A549 (cell line): ENCODE data around the gene ZNF441. TPM values are rescaled to one million over a fixed set of nuclear protein-coding genes. Genes with fewer than 3 reads are reported as not detected.

Experiments used
- ATAC-seq, 2 experiments: fragments of 200-7000 bp in 1 of 2; fragments of >200 bp in 1 of 2; cut with Nextera tagmentation in 1 of 2; cut with Tn5 transposase in 1 of 2; 3 replicates each; pipeline versions ENCODE4 v1.8.0 to v1.9.1; 2018 to 2020; ENCODE audit warnings: mild to moderate bottlenecking in 1 of 2, moderate library complexity in 1 of 2
- CTCF ChIA-PET: fragments of 300-600 bp; sonication (Branson Sonifier 250); formaldehyde crosslinking; extraction: SDS; loops from one replicate; lab custom pipeline; 2021; ENCODE audit warnings: antibody characterized with exemption, inconsistent platforms; lab: Yijun Ruan, JAX
- POLR2A ChIA-PET: fragments of 350-600 bp; formaldehyde crosslinking; extraction: SDS; loops from one replicate; lab custom pipeline; 2021; ENCODE audit warnings: antibody characterized with exemption, inconsistent platforms; lab: Yijun Ruan, JAX
- DNase-seq, 2 experiments: peaks; one replicate each; pipeline versions ENCODE4 v3.0.0 to v3.0.0-alpha.2; 2011 to 2016; ENCODE audit warnings: low read depth in 1 of 2, low spot score in 1 of 2
- FAIRE-seq: peaks from 2 replicates; lab custom pipeline; 2011; peaks lifted over from hg19 to GRCh38; lab: Jason Lieb, UNC
- H3K27ac ChIP-seq, 2 experiments: fragments of >200 bp; sonication (Bioruptor Twin); formaldehyde crosslinking; 3 replicates each; pipeline ENCODE4 v1.5.1; 2016 to 2017
- H3K4me1 ChIP-seq: fragments of >200 bp; sonication (Bioruptor Twin); formaldehyde crosslinking; 3 replicates; pipeline ENCODE4 v1.6.1; 2016
- H3K4me2 ChIP-seq: fragments of >200 bp; sonication (Bioruptor Twin); formaldehyde crosslinking; 3 replicates; pipeline ENCODE4 v1.6.1; 2016
- H3K4me3 ChIP-seq: fragments of >200 bp; sonication (Bioruptor Twin); formaldehyde crosslinking; 3 replicates; pipeline ENCODE4 v1.5.1; 2016
- H3K9me3 ChIP-seq: fragments of >200 bp; sonication (Bioruptor Twin); formaldehyde crosslinking; 3 replicates; pipeline ENCODE4 v1.6.1; 2016
- BHLHE40 ChIP-seq: IDR thresholded peaks from 2 replicates; pipeline ENCODE4 v1.6.1; 2012; ENCODE audit warnings: low read depth, low read length, inconsistent platforms
- CBX2 ChIP-seq: fragments of 200-600 bp; sonication (generic); IDR thresholded peaks from 2 replicates; pipeline ENCODE4 v1.6.1; 2016; ENCODE audit warnings: low read depth, mild to moderate bottlenecking, borderline replicate concordance
- CEBPB ChIP-seq, 2 experiments: fragments of >200 bp in 1 of 2; sonication (Bioruptor Twin) in 1 of 2; formaldehyde crosslinking in 1 of 2; IDR thresholded peaks; 2 replicates each; pipeline ENCODE4 v1.6.1; 2012 to 2016
- HDAC2 ChIP-seq: fragments of 200-600 bp; sonication (generic); IDR thresholded peaks from 2 replicates; pipeline ENCODE4 v1.6.1; 2016
- HOXA7 ChIP-seq: fragments of 250-450 bp; sonication (Bioruptor Pico); IDR thresholded peaks from 2 replicates; pipeline ENCODE4 v1.5.0; 2020; ENCODE audit warnings: mild to moderate bottlenecking, moderate library complexity
- HOXB5 ChIP-seq: fragments of 250-450 bp; sonication (Bioruptor Pico); IDR thresholded peaks from 2 replicates; pipeline ENCODE4 v1.5.0; 2020; ENCODE audit warnings: mild to moderate bottlenecking, moderate library complexity
- JUN ChIP-seq, 2 experiments: fragments of >200 bp; sonication (Bioruptor Twin); formaldehyde crosslinking; IDR thresholded peaks; 2 replicates in 1 of 2; 3 replicates in 1 of 2; pipeline ENCODE4 v1.6.1; 2016 to 2017
- MAFK ChIP-seq: fragments of 450-650 bp; IDR thresholded peaks from 2 replicates; pipeline ENCODE4 v1.6.1; 2014; ENCODE audit not compliant: partially characterized antibody
- MAZ ChIP-seq: fragments of 150-350 bp; IDR thresholded peaks from 2 replicates; pipeline ENCODE4 v1.6.1; 2014; ENCODE audit warnings: antibody characterized with exemption, low read depth, low read length, borderline replicate concordance
- MYC ChIP-seq: IDR thresholded peaks from 2 replicates; pipeline ENCODE4 v1.6.1; 2012; ENCODE audit warnings: mild to moderate bottlenecking, inconsistent platforms, low read length, improper control_type of control experiment, borderline replicate concordance
- NPAS2 ChIP-seq: fragments of 250-450 bp; sonication (Bioruptor Pico); IDR thresholded peaks from 2 replicates; pipeline ENCODE4 v1.8.0; 2022; ENCODE audit warnings: mild to moderate bottlenecking, moderate library complexity, borderline replicate concordance
- NR3C1 ChIP-seq: fragments of >200 bp; sonication (Bioruptor Twin); formaldehyde crosslinking; IDR thresholded peaks from 3 replicates; pipeline ENCODE4 v1.6.1; 2017
- POLR2A ChIP-seq: IDR thresholded peaks from 2 replicates; pipeline ENCODE4 v1.6.1; 2012; ENCODE audit warnings: mild to moderate bottlenecking, low read length
- POLR2AphosphoS2 ChIP-seq: conservative IDR thresholded peaks from 2 replicates; pipeline ENCODE4 v1.6.1; 2012; ENCODE audit warnings: low read length, improper control_type of control experiment, inconsistent platforms
- RAD21 ChIP-seq, 2 experiments: fragments of >200 bp in 1 of 2; sonication (Bioruptor Twin) in 1 of 2; formaldehyde crosslinking in 1 of 2; IDR thresholded peaks in 1 of 2; conservative IDR thresholded peaks in 1 of 2; 2 replicates in 1 of 2; 3 replicates in 1 of 2; pipeline ENCODE4 v1.6.1; 2012 to 2018; ENCODE audit warnings: inconsistent platforms in 1 of 2
- RARB ChIP-seq: fragments of 250-450 bp; sonication (Bioruptor Pico); IDR thresholded peaks from 2 replicates; pipeline ENCODE4 v1.8.0; 2021; ENCODE audit warnings: mild to moderate bottlenecking, moderate library complexity
- RFX5 ChIP-seq: fragments of 450-650 bp; IDR thresholded peaks from 2 replicates; pipeline ENCODE4 v1.7.1; 2014; ENCODE audit warnings: antibody characterized with exemption, mild to moderate bottlenecking, moderate library complexity
- SREBF2 ChIP-seq: fragments of 450-650 bp; IDR thresholded peaks from 2 replicates; pipeline ENCODE4 v1.6.1; 2014; ENCODE audit warnings: mild to moderate bottlenecking, moderate library complexity
- TFCP2L1 ChIP-seq: fragments of 250-450 bp; sonication (Bioruptor Pico); IDR thresholded peaks from 2 replicates; pipeline ENCODE4 v1.5.0; 2021; ENCODE audit warnings: mild to moderate bottlenecking
- TP53 ChIP-seq: fragments of 250-450 bp; sonication (Bioruptor Pico); IDR thresholded peaks from 2 replicates; pipeline ENCODE4 v1.5.0; 2021; ENCODE audit warnings: mild to moderate bottlenecking, moderate library complexity
- ZC3H11A ChIP-seq: fragments of 450-650 bp; IDR thresholded peaks from 2 replicates; pipeline ENCODE4 v1.6.1; 2014; ENCODE audit warnings: antibody characterized with exemption, mild to moderate bottlenecking
- ZFP36 ChIP-seq: fragments of 450-650 bp; IDR thresholded peaks from 2 replicates; pipeline ENCODE4 v1.6.1; 2014; ENCODE audit warnings: borderline replicate concordance; ENCODE audit not compliant: partially characterized antibody
- ZSCAN20 ChIP-seq: fragments of 250-450 bp; sonication (Bioruptor Pico); IDR thresholded peaks from 2 replicates; pipeline ENCODE4 v1.8.0; 2022; ENCODE audit warnings: mild to moderate bottlenecking, moderate library complexity
- WGBS: methylation state at CpG from one replicate; pipeline ENCODE4 v1.1.6; 2017; ENCODE audit errors: missing lambda C conversion rate; 5-methylcytosine and 5-hydroxymethylcytosine counted together
- polyA plus RNA-seq, 4 experiments: library from polyadenylated mRNA; depleted of rRNA in 3 of 4; stranded (reverse); fragments of >200 nt; fragmentation: RNase III in 1 of 4; extraction: RNeasy Plus Mini Kit Qiagen cat#74134 plus additional on column Dnase treatment in 1 of 4; gene quantifications; 2 replicates in 3 of 4; 3 replicates in 1 of 4; pipeline ENCODE4 v1.2.3, GENCODE V29; 2011 to 2017
- TF ChIP-seq, protein P1 (sequence below): fragments of >200 bp; sonication (Bioruptor Twin); formaldehyde crosslinking; IDR thresholded peaks from 2 replicates; pipeline ENCODE4 v1.6.1; 2016
- TF ChIP-seq, protein P2 (sequence below): IDR thresholded peaks from 2 replicates; pipeline ENCODE4 v1.6.1; 2012
- TF ChIP-seq, protein P3 (sequence below): IDR thresholded peaks from 2 replicates; pipeline ENCODE4 v1.6.1; 2012; ENCODE audit warnings: low read depth, borderline replicate concordance
- TF ChIP-seq, protein P4 (sequence below): fragments of 200-600 bp; sonication (generic); IDR thresholded peaks from 2 replicates; pipeline ENCODE4 v1.6.1; 2016; ENCODE audit warnings: antibody characterized with exemption, mild to moderate bottlenecking, moderate library complexity
- TF ChIP-seq, protein P5 (sequence below): fragments of >200 bp; sonication (Bioruptor Twin); formaldehyde crosslinking; IDR thresholded peaks from 3 replicates; pipeline ENCODE4 v1.5.1; 2016

ZNF441 gene
- polyA plus RNA-seq, 2 of the 4 experiments (the other 2 are of a cell fraction), result 0.01 TPM

DNA sequence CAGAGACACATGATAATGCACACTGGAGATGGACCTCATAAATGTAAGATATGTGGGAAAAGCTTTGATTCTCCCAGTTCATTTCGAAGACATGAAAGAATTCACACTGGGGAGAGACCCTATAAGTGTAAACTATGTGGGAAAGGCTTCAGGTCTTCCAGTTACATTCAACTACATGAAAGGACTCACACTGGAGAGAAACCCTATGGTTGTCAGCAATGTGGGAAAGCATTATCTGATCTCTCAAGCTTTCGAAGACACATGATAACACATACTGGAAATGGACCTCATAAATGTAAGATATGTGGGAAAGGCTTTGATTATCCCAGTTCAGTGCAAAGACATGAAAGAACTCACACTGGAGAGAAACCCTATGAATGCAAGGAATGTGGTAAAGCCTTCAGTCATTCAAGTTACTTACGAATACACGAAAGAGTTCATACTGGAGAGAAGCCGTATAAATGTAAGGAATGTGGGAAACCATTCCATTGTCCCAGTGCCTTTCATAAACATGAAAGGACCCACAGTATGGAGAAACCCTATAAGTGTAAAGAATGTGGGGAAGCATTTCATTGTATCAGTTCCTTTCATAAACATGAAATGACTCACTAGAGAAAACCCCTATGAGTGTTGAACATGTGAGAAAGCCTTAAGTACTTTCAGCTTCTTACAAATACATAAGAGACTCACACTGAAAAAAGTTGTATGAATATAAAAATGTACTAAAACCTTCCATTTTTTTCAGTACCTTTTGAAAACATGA lies 14.7 kb downstream of the ZNF441 start:
- FAIRE-seq, result no peak
- DNase-seq, result no peak
- H3K9me3 ChIP-seq, result peaks cover 10% of the 10 kb centered on the region; the same call in 2 of the 3 replicates
- WGBS, result 48% methylated on average over 5 of the region's 5 CpGs
- CTCF ChIA-PET, result no interaction called here
- POLR2A ChIA-PET, result no interaction called here
- no peak for ATAC-seq
- TF ChIP-seq, protein P1, sequence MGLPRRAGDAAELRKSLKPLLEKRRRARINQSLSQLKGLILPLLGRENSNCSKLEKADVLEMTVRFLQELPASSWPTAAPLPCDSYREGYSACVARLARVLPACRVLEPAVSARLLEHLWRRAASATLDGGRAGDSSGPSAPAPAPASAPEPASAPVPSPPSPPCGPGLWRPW, result no peak
- TF ChIP-seq MAFK (no peak), MAZ (no peak), POLR2A (no peak), MYC (no peak), CBX2 (no peak), RAD21 (conservative IDR thresholded peaks at IDR 0.05 in 1 of 2, IDR thresholded peaks at IDR 0.05 in 1 of 2) (no peak), TP53 (CRISPR knock-in tag) (no peak), ZSCAN20 (CRISPR knock-in tag) (no peak), BHLHE40 (no peak), HDAC2 (no peak), SREBF2 (no peak), HOXA7 (CRISPR knock-in tag) (no peak), ZC3H11A (no peak), JUN (IDR thresholded peaks at IDR 0.05) (no peak), HOXB5 (CRISPR knock-in tag) (no peak), TFCP2L1 (CRISPR knock-in tag) (no peak), ZFP36 (no peak), NPAS2 (CRISPR knock-in tag) (no peak)
- TF ChIP-seq, protein P2, sequence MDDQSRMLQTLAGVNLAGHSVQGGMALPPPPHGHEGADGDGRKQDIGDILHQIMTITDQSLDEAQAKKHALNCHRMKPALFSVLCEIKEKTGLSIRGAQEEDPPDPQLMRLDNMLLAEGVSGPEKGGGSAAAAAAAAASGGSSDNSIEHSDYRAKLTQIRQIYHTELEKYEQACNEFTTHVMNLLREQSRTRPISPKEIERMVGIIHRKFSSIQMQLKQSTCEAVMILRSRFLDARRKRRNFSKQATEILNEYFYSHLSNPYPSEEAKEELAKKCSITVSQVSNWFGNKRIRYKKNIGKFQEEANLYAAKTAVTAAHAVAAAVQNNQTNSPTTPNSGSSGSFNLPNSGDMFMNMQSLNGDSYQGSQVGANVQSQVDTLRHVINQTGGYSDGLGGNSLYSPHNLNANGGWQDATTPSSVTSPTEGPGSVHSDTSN, result no peak
- H3K4me2 ChIP-seq, result no peak overlapping the region
- no peak overlapping the region for H3K4me3 ChIP-seq
- no peaks in the 10 kb centered on the region for H3K4me1 ChIP-seq
- H3K27ac ChIP-seq, result no peak overlapping the region

DNA sequence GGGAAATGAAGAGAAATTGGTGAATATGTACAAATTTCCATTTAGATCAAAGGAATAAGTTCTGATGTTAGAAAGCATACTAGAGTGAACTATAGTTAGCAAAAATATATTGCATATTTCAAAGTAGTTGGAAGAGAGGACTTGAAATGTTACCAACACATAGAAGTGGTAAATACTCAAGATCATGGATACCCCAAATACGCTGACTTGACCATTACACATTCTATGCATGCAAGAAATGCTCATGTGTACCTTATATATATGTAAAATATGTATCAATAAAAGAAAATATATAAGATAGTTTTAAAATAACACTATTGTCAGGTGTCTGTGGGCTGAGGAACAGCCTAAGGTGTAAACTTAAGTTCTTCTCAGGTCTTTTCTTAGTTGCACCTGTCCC lies 17.0 kb downstream of the ZNF441 start:
- Histone ChIP-seq H3K4me3 (no peak overlapping the region), H3K9me3 (peaks cover 10% of the 10 kb centered on the region; the same call in 2 of the 3 replicates)
- no peak for ATAC-seq
- FAIRE-seq, result no peak
- DNase-seq, result no peak
- WGBS, result 0% methylated on average over 1 of the region's 1 CpG
- TF ChIP-seq POLR2AphosphoS2, result no peak
- TF ChIP-seq, protein P3, sequence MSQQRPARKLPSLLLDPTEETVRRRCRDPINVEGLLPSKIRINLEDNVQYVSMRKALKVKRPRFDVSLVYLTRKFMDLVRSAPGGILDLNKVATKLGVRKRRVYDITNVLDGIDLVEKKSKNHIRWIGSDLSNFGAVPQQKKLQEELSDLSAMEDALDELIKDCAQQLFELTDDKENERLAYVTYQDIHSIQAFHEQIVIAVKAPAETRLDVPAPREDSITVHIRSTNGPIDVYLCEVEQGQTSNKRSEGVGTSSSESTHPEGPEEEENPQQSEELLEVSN, result no peak
- TF ChIP-seq, protein P4, sequence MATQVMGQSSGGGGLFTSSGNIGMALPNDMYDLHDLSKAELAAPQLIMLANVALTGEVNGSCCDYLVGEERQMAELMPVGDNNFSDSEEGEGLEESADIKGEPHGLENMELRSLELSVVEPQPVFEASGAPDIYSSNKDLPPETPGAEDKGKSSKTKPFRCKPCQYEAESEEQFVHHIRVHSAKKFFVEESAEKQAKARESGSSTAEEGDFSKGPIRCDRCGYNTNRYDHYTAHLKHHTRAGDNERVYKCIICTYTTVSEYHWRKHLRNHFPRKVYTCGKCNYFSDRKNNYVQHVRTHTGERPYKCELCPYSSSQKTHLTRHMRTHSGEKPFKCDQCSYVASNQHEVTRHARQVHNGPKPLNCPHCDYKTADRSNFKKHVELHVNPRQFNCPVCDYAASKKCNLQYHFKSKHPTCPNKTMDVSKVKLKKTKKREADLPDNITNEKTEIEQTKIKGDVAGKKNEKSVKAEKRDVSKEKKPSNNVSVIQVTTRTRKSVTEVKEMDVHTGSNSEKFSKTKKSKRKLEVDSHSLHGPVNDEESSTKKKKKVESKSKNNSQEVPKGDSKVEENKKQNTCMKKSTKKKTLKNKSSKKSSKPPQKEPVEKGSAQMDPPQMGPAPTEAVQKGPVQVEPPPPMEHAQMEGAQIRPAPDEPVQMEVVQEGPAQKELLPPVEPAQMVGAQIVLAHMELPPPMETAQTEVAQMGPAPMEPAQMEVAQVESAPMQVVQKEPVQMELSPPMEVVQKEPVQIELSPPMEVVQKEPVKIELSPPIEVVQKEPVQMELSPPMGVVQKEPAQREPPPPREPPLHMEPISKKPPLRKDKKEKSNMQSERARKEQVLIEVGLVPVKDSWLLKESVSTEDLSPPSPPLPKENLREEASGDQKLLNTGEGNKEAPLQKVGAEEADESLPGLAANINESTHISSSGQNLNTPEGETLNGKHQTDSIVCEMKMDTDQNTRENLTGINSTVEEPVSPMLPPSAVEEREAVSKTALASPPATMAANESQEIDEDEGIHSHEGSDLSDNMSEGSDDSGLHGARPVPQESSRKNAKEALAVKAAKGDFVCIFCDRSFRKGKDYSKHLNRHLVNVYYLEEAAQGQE, result no peak
- no peak for TF ChIP-seq RAD21 (conservative IDR thresholded peaks at IDR 0.05 in 1 of 2, IDR thresholded peaks at IDR 0.05 in 1 of 2)
- TF ChIP-seq, protein P5, sequence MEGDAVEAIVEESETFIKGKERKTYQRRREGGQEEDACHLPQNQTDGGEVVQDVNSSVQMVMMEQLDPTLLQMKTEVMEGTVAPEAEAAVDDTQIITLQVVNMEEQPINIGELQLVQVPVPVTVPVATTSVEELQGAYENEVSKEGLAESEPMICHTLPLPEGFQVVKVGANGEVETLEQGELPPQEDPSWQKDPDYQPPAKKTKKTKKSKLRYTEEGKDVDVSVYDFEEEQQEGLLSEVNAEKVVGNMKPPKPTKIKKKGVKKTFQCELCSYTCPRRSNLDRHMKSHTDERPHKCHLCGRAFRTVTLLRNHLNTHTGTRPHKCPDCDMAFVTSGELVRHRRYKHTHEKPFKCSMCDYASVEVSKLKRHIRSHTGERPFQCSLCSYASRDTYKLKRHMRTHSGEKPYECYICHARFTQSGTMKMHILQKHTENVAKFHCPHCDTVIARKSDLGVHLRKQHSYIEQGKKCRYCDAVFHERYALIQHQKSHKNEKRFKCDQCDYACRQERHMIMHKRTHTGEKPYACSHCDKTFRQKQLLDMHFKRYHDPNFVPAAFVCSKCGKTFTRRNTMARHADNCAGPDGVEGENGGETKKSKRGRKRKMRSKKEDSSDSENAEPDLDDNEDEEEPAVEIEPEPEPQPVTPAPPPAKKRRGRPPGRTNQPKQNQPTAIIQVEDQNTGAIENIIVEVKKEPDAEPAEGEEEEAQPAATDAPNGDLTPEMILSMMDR, result no peak
- no peak for TF ChIP-seq RFX5
- no peak for TF ChIP-seq CEBPB (IDR thresholded peaks at IDR 0.05)
- TF ChIP-seq RARB (CRISPR knock-in tag), result no peak
- no peak for TF ChIP-seq NR3C1
- no peak for TF ChIP-seq TFCP2L1 (CRISPR knock-in tag)
- TF ChIP-seq, all 56 proteins: peak for 0
- no peaks in the 10 kb centered on the region for H3K4me1 ChIP-seq
- ChIA-PET CTCF (no interaction called here), POLR2A (no interaction called here)
- no peak overlapping the region for H3K4me2 ChIP-seq
- H3K27ac ChIP-seq, result no peak overlapping the region
